Measurements from ENCODE around the gene TTLL4. TPM values are rescaled to one million over a fixed set of nuclear protein-coding genes. Genes with fewer than 3 reads are reported as not detected.

TTLL4 gene
- total RNA-seq, 1 donor from 2014 or later = 30.0 TPM

- intact Hi-C loops (cut with DNase I) = no loop called here
- H3K27ac ChIP-seq = peak overlapping the region; percentile 41
- peaks cover 34% of the 10 kb centered on the region for H3K4me1 ChIP-seq
- DNase-seq (no peak), ATAC-seq (no peak)
- no peak overlapping the region for H3K4me3 ChIP-seq
- no peaks in the 10 kb centered on the region for H3K9me3 ChIP-seq
- no peak for TF ChIP-seq CTCF (IDR thresholded peaks at IDR 0.05)
- H3K27me3 ChIP-seq (ENCODE audit: low read depth) = no peaks in the 10 kb centered on the region
- H3K36me3 ChIP-seq = peaks cover 21% of the 10 kb centered on the region
Observed at GRCh38 chr2:218734190-218734975, 23.7 kb downstream of the TTLL4 start.

GRCh38 chr2:218736531-218736930 lies 25.9 kb downstream of the TTLL4 start:
- no peak for TF ChIP-seq CTCF (IDR thresholded peaks at IDR 0.05)
- Histone ChIP-seq H3K4me1 (peaks cover 29% of the 10 kb centered on the region), H3K9me3 (no peaks in the 10 kb centered on the region), H3K27me3 (ENCODE audit: low read depth) (no peaks in the 10 kb centered on the region), H3K27ac (no peak overlapping the region), H3K4me3 (no peak overlapping the region), H3K36me3 (peaks cover 42% of the 10 kb centered on the region)
- DNase-seq = no peak
- intact Hi-C loops (cut with DNase I) = no loop called here
- no peak for ATAC-seq

GRCh38 chr2:218743068-218743467 lies 32.4 kb downstream of the TTLL4 start:
- Histone ChIP-seq H3K27me3 (ENCODE audit: low read depth) (no peaks in the 10 kb centered on the region), H3K4me1 (peaks cover 5% of the 10 kb centered on the region), H3K36me3 (peaks cover 65% of the 10 kb centered on the region), H3K9me3 (no peaks in the 10 kb centered on the region), H3K4me3 (no peak overlapping the region), H3K27ac (no peak overlapping the region)
- DNase-seq (no peak), ATAC-seq (no peak)
- intact Hi-C loops (cut with DNase I) = no loop called here
- TF ChIP-seq CTCF (IDR thresholded peaks at IDR 0.05) = no peak

- ATAC-seq (no peak), DNase-seq (no peak)
- Histone ChIP-seq H3K27ac (no peak overlapping the region), H3K36me3 (peaks cover 65% of the 10 kb centered on the region), H3K9me3 (no peaks in the 10 kb centered on the region), H3K4me1 (peaks cover 5% of the 10 kb centered on the region), H3K4me3 (no peak overlapping the region), H3K27me3 (ENCODE audit: low read depth) (no peaks in the 10 kb centered on the region)
- TF ChIP-seq CTCF (IDR thresholded peaks at IDR 0.05) = no peak
- intact Hi-C loops (cut with DNase I) = no loop called here
Observed at GRCh38 chr2:218744615-218745014, 34.0 kb downstream of the TTLL4 start.

GRCh38 chr2:218745160-218745558 lies 34.5 kb downstream of the TTLL4 start:
- peaks cover 5% of the 10 kb centered on the region for H3K4me1 ChIP-seq
- ATAC-seq = peak; percentile 82 to 85
- H3K4me3 ChIP-seq = no peak overlapping the region
- intact Hi-C loops (cut with DNase I) = no loop called here
- H3K27ac ChIP-seq = no peak overlapping the region
- no peak for DNase-seq
- no peak for TF ChIP-seq CTCF (IDR thresholded peaks at IDR 0.05)
- no peaks in the 10 kb centered on the region for H3K9me3 ChIP-seq
- H3K27me3 ChIP-seq (ENCODE audit: low read depth) = no peaks in the 10 kb centered on the region
- H3K36me3 ChIP-seq = peaks cover 65% of the 10 kb centered on the region

Data from lower lobe of right lung (tissue), 2 donors.